GM12872 (cell line): ENCODE measurements around the gene GABRB1.

Source experiments
- CTCF ChIP-seq: IDR thresholded peaks from 3 replicates; pipeline ENCODE4 v1.5.1; 2011; ENCODE audit warnings: low read depth, mild to moderate bottlenecking, low read length, moderate library complexity; ENCODE audit not compliant: insufficient read depth

GABRB1 gene

DNA sequence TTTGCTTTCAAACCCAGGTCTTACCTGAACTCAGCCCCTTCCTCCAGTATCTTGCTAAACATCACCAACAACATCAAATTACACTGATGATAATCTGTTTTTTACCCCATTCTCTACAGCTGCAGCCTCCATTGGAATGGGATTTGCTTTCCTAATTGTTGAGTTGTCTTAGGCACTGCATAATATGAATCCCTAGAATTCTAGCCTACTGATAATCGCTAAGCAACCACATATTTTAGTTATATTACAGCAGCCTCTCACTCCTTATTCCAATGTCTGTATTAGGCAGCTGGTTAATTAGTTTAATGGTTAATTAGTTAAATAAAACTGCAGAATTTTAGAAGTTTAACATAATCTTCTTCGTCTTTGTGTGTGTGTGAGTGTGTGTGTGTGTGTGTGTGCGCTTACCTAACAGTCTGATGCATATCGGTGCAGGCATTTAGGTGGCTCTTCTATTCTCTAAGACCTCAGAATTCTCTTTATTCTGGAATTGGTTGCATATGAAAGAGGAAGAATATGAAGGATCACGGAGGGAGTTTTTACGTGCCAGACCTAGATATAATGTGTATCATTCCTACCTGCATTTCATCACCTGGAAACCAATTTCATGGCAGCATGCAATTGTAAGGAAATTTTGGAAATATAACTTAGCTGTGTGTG lies 437.5 kb downstream of the GABRB1 start:
- no peak for TF ChIP-seq CTCF

GRCh38 chr4:47469951-47470350 lies 438.6 kb downstream of the GABRB1 start:
- TF ChIP-seq CTCF, result no peak

- TF ChIP-seq CTCF, result no peak
Observed at GRCh38 chr4:47471064-47471463, 439.7 kb downstream of the GABRB1 start.

GRCh38 chr4:47471591-47471990 lies 440.2 kb downstream of the GABRB1 start:
- no peak for TF ChIP-seq CTCF

GRCh38 chr4:47473141-47473750 lies 441.9 kb downstream of the GABRB1 start:
- no peak for TF ChIP-seq CTCF

DNA sequence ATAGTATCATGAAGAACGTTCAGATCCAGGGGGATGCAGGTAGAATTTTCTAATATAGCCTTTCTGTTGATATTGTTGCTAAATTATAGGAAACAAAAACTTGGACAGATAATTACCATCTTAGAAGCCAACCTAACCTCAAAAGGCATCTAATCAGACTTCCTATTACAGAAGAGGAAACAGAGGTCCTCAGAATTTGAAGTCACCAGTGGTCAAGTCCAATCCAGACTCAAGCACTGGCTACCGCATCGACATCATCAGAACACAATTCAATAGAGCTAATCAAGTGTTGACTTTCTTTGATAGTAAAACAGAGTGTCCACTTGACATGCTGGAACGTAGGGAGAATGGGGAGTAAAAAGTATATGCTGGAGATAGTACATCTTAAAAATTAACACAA lies 443.4 kb downstream of the GABRB1 start:
- TF ChIP-seq CTCF, result no peak

- TF ChIP-seq CTCF, result no peak
Observed at GRCh38 chr4:47475411-47475810, 444.0 kb downstream of the GABRB1 start.
